DOHH2 (cell line): Measurements from ENCODE around the gene PAMR1.

Experiments used
- EZH2phosphoT487 ChIP-seq: fragments of 200-600 bp; sonication (generic); IDR thresholded peaks from 2 replicates; pipeline ENCODE4 v1.6.1; 2017; ENCODE audit warnings: borderline replicate concordance, mild to moderate bottlenecking, antibody characterized with exemption, low read length, moderate library complexity, mixed read lengths
- TF ChIP-seq, protein P1 (sequence below): fragments of 200-600 bp; sonication (generic); IDR thresholded peaks from one replicate; pipeline ENCODE4 v1.5.1; 2014; ENCODE audit warnings: antibody characterized with exemption, mild to moderate bottlenecking, low read depth, low read length; ENCODE audit not compliant: poor library complexity, severe bottlenecking

DNA sequence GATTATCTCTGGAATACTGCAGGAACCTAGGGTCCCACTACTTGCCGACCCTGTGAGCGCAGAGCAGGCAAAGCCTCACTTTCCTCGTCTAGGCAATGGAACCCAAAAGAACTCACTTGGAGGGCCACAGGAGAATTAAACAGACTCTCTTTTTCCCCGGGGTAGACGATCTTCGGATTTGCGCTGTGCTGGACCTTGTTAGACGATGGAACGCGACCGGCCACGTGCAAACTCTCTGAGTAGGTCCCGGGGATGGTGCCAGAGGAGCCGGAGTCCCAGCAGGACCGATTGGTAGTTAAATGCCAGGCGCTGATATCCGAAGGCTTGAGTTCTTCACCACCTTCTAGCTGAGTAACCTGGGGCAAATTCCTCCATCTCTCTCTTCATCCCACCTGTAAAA, 105.0 kb downstream of the PAMR1 start:
- no peak for TF ChIP-seq EZH2phosphoT487
- TF ChIP-seq, protein P1, sequence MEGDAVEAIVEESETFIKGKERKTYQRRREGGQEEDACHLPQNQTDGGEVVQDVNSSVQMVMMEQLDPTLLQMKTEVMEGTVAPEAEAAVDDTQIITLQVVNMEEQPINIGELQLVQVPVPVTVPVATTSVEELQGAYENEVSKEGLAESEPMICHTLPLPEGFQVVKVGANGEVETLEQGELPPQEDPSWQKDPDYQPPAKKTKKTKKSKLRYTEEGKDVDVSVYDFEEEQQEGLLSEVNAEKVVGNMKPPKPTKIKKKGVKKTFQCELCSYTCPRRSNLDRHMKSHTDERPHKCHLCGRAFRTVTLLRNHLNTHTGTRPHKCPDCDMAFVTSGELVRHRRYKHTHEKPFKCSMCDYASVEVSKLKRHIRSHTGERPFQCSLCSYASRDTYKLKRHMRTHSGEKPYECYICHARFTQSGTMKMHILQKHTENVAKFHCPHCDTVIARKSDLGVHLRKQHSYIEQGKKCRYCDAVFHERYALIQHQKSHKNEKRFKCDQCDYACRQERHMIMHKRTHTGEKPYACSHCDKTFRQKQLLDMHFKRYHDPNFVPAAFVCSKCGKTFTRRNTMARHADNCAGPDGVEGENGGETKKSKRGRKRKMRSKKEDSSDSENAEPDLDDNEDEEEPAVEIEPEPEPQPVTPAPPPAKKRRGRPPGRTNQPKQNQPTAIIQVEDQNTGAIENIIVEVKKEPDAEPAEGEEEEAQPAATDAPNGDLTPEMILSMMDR, result no peak
